H1 (cell line): Measurements from ENCODE around the gene NOD2. TPM values are rescaled to one million over a fixed set of nuclear protein-coding genes. Genes with fewer than 3 reads are reported as not detected.

Source experiments
- CTCF ChIA-PET: fragments of 300-600 bp; sonication (Branson Sonifier 250); formaldehyde crosslinking; loops from one replicate; lab custom pipeline; 2021; ENCODE audit not compliant: partially characterized antibody; lab: Charles Lee
- POLR2A ChIA-PET: fragments of 300-600 bp; sonication (Branson Sonifier 250); formaldehyde crosslinking; loops from one replicate; lab custom pipeline; 2021; ENCODE audit warnings: inconsistent platforms; ENCODE audit not compliant: partially characterized antibody; lab: Charles Lee
- DNase-seq, 2 experiments: peaks; one replicate each; pipeline versions ENCODE4 v3.0.0 to v3.0.0-alpha.2; 2010 to 2022; ENCODE audit warnings: low spot score in 2 of 2, low read depth in 1 of 2, mixed read lengths in 1 of 2
- FAIRE-seq: peaks from 2 replicates; lab custom pipeline; 2011; peaks lifted over from hg19 to GRCh38; lab: Jason Lieb, UNC
- H2AFZ ChIP-seq: 2 replicates; pipeline ENCODE4 v1.8.1; 2012; ENCODE audit warnings: low read length, inconsistent platforms
- H2AK5ac ChIP-seq: 2 replicates; pipeline ENCODE4 v1.6.1; 2013; ENCODE audit warnings: low read depth, low read length
- H2BK120ac ChIP-seq: replicated peaks from 2 replicates; pipeline ENCODE3; 2013; ENCODE audit warnings: low read depth, low read length, inconsistent platforms
- H2BK12ac ChIP-seq: 2 replicates; pipeline ENCODE4 v1.6.1; 2013; ENCODE audit warnings: low read depth, low read length
- H2BK15ac ChIP-seq: 2 replicates; pipeline ENCODE4 v1.6.1; 2013; ENCODE audit warnings: low read length
- H2BK20ac ChIP-seq: 2 replicates; pipeline ENCODE4 v1.6.1; 2013; ENCODE audit warnings: low read length
- H2BK5ac ChIP-seq: 2 replicates; pipeline ENCODE4 v1.6.1; 2013; ENCODE audit warnings: low read depth, low read length
- H3K14ac ChIP-seq: 2 replicates; pipeline ENCODE4 v1.6.1; 2013; ENCODE audit warnings: inconsistent platforms; ENCODE audit not compliant: insufficient read length
- H3K18ac ChIP-seq: 2 replicates; pipeline ENCODE4 v1.6.1; 2013; ENCODE audit warnings: low read length; ENCODE audit errors: extremely low read depth
- H3K23ac ChIP-seq: 2 replicates; pipeline ENCODE4 v1.6.1; 2013; ENCODE audit warnings: inconsistent platforms; ENCODE audit not compliant: insufficient read length
- H3K23me2 ChIP-seq: 2 replicates; pipeline ENCODE4 v1.6.1; 2013; ENCODE audit warnings: low read depth, low read length
- H3K27ac ChIP-seq: 2 replicates; pipeline ENCODE4 v1.6.1; 2011; ENCODE audit warnings: low read depth, low read length, inconsistent platforms
- H3K27me3 ChIP-seq, 4 experiments: replicated peaks in 1 of 4; 1 replicate in 1 of 4; 2 replicates in 3 of 4; pipeline versions ENCODE4 v1.6.1 to v1.8.1; 2011 to 2013; ENCODE audit warnings: low read length in 3 of 4, mild to moderate bottlenecking in 3 of 4, inconsistent platforms in 2 of 4, mixed read lengths in 2 of 4, moderate library complexity in 1 of 4; ENCODE audit not compliant: control insufficient read depth in 3 of 4, insufficient read depth in 3 of 4; ENCODE audit errors: extremely low read depth in 1 of 4
- H3K36me3 ChIP-seq, 4 experiments: 2 replicates each; pipeline versions ENCODE4 v1.6.1 to v1.8.1; 2011 to 2013; ENCODE audit warnings: mild to moderate bottlenecking in 4 of 4, low read length in 3 of 4, moderate library complexity in 2 of 4, control low read depth in 1 of 4, inconsistent platforms in 1 of 4; ENCODE audit not compliant: insufficient read depth in 4 of 4, control insufficient read depth in 2 of 4
- H3K4ac ChIP-seq: replicated peaks from 2 replicates; pipeline ENCODE3; 2013; ENCODE audit warnings: low read length, low read depth, mixed read lengths, inconsistent platforms; ENCODE audit not compliant: insufficient read length
- H3K4me1 ChIP-seq, 4 experiments: replicated peaks in 1 of 4; 1 replicate in 1 of 4; 2 replicates in 3 of 4; pipeline versions ENCODE4 v1.6.1 to v1.8.1; 2011 to 2013; ENCODE audit warnings: low read length in 3 of 4, inconsistent platforms in 2 of 4, mixed read lengths in 1 of 4; ENCODE audit not compliant: insufficient read depth in 4 of 4, control insufficient read depth in 3 of 4
- H3K4me2 ChIP-seq, 2 experiments: 2 replicates each; pipeline versions ENCODE4 v1.6.1 to v1.8.1; 2011 to 2013; ENCODE audit warnings: low read depth in 2 of 2, low read length in 2 of 2, control low read depth in 1 of 2, inconsistent platforms in 1 of 2, mild to moderate bottlenecking in 1 of 2; ENCODE audit not compliant: insufficient read depth in 1 of 2
- H3K4me3 ChIP-seq, 4 experiments: fragments of 200-600, 300-600 bp in 1 of 4; sonication (generic), shearing (Covaris generic), sonication (Bioruptor Twin) in 1 of 4; 2 replicates each; pipeline versions ENCODE4 v1.5.1 to v1.8.1; 2011 to 2016; ENCODE audit warnings: low read length in 4 of 4, low read depth in 3 of 4, control low read depth in 2 of 4, inconsistent platforms in 2 of 4, mild to moderate bottlenecking in 2 of 4, mixed read lengths in 1 of 4, moderate library complexity in 1 of 4; ENCODE audit not compliant: insufficient read depth in 2 of 4; ENCODE audit errors: extremely low read depth in 1 of 4
- H3K56ac ChIP-seq: replicated peaks from 2 replicates; pipeline ENCODE3; 2013; ENCODE audit warnings: low read depth, mild to moderate bottlenecking, mixed read lengths, low read length, inconsistent platforms; ENCODE audit not compliant: insufficient read length
- H3K79me1 ChIP-seq: 2 replicates; pipeline ENCODE4 v1.6.1; 2013; ENCODE audit warnings: low read depth, low read length, control low read depth
- H3K79me2 ChIP-seq, 2 experiments: 2 replicates each; pipeline versions ENCODE4 v1.6.1 to v1.8.1; 2012 to 2013; ENCODE audit warnings: low read length in 2 of 2, mild to moderate bottlenecking in 2 of 2, inconsistent platforms in 1 of 2; ENCODE audit not compliant: insufficient read depth in 2 of 2, control insufficient read depth in 1 of 2
- H3K9ac ChIP-seq, 4 experiments: replicated peaks in 1 of 4; 1 replicate in 1 of 4; 2 replicates in 3 of 4; pipeline versions ENCODE4 v1.6.1 to v1.8.1; 2011 to 2013; ENCODE audit warnings: low read depth in 3 of 4, low read length in 3 of 4, control low read depth in 2 of 4, mild to moderate bottlenecking in 2 of 4, moderate library complexity in 2 of 4, inconsistent platforms in 1 of 4; ENCODE audit errors: extremely low read depth in 1 of 4
- H3K9me3 ChIP-seq, 2 experiments: 2 replicates each; pipeline versions ENCODE4 v1.6.1 to v1.8.1; 2012 to 2013; ENCODE audit warnings: mild to moderate bottlenecking in 2 of 2, moderate library complexity in 2 of 2, control low read depth in 1 of 2, inconsistent platforms in 1 of 2, low read depth in 1 of 2, low read length in 1 of 2, mixed read lengths in 1 of 2; ENCODE audit not compliant: insufficient read depth in 2 of 2
- H4K20me1 ChIP-seq, 2 experiments: replicated peaks in 1 of 2; 2 replicates each; pipeline versions ENCODE3 to v1.8.1; 2011 to 2013; ENCODE audit warnings: inconsistent platforms in 2 of 2, low read length in 2 of 2, mild to moderate bottlenecking in 1 of 2; ENCODE audit not compliant: insufficient read depth in 2 of 2, control insufficient read depth in 1 of 2
- H4K5ac ChIP-seq: 2 replicates; pipeline ENCODE4 v1.6.1; 2013; ENCODE audit warnings: low read length, low read depth, mixed read lengths, inconsistent platforms; ENCODE audit not compliant: insufficient read length
- H4K8ac ChIP-seq: 2 replicates; pipeline ENCODE4 v1.8.0; 2013; ENCODE audit warnings: mild to moderate bottlenecking, moderate library complexity, low read length, inconsistent platforms; ENCODE audit not compliant: insufficient read depth; ENCODE audit errors: extremely low read depth
- H4K91ac ChIP-seq: replicated peaks from 2 replicates; pipeline ENCODE3; 2013; ENCODE audit warnings: low read length, mixed read lengths, inconsistent platforms; ENCODE audit not compliant: insufficient read length
- ATF3 ChIP-seq: IDR thresholded peaks from 2 replicates; pipeline ENCODE4 v1.6.1; 2011; ENCODE audit warnings: low read depth, mild to moderate bottlenecking, low read length; ENCODE audit not compliant: insufficient read depth
- CREB1 ChIP-seq: IDR thresholded peaks from 2 replicates; pipeline ENCODE4 v1.6.1; 2012; ENCODE audit warnings: inconsistent platforms
- CTCF ChIP-seq, 3 experiments: IDR thresholded peaks; 1 replicate in 2 of 3; 2 replicates in 1 of 3; pipeline versions ENCODE4 v1.5.1 to v1.6.1; 2011; ENCODE audit warnings: low read length in 3 of 3, mild to moderate bottlenecking in 3 of 3, inconsistent platforms in 2 of 3, low read depth in 1 of 3, moderate library complexity in 1 of 3; ENCODE audit not compliant: insufficient read depth in 1 of 3; ENCODE audit errors: control extremely low read depth in 1 of 3
- EZH2 ChIP-seq: fragments of 200-600 bp; sonication (generic); IDR thresholded peaks from 2 replicates; pipeline ENCODE4 v1.7.1; 2012; ENCODE audit warnings: low read depth, mild to moderate bottlenecking, moderate library complexity, low read length, inconsistent platforms; ENCODE audit not compliant: severe bottlenecking
- HDAC2 ChIP-seq, 2 experiments: fragments of 300-600 bp in 1 of 2; sonication (generic) in 1 of 2; IDR thresholded peaks; 2 replicates each; pipeline ENCODE4 v1.6.1; 2011 to 2012; ENCODE audit warnings: low read depth in 2 of 2, low read length in 2 of 2, mild to moderate bottlenecking in 2 of 2, moderate library complexity in 2 of 2, borderline replicate concordance in 1 of 2, inconsistent platforms in 1 of 2
- JUN ChIP-seq: IDR thresholded peaks from 2 replicates; pipeline ENCODE4 v1.6.1; 2011; ENCODE audit warnings: low read depth, mild to moderate bottlenecking, improper control_type of control experiment, low read length
- NANOG ChIP-seq: IDR thresholded peaks from 2 replicates; pipeline ENCODE4 v1.6.1; 2011; ENCODE audit warnings: low read length, low read depth, mild to moderate bottlenecking, inconsistent platforms; ENCODE audit not compliant: insufficient read depth, poor library complexity, severe bottlenecking
- POLR2AphosphoS5 ChIP-seq: IDR thresholded peaks from 2 replicates; pipeline ENCODE4 v1.6.1; 2011; ENCODE audit warnings: low read depth, low read length
- SUZ12 ChIP-seq: fragments of 200-600 bp; sonication (generic); IDR thresholded peaks from 2 replicates; pipeline ENCODE4 v1.6.1; 2012; ENCODE audit warnings: mild to moderate bottlenecking, inconsistent platforms, low read length, moderate library complexity, mixed read lengths
- TAF1 ChIP-seq: IDR thresholded peaks from 2 replicates; pipeline ENCODE4 v1.6.1; 2011; ENCODE audit warnings: mild to moderate bottlenecking, low read depth, low read length
- TEAD4 ChIP-seq: IDR thresholded peaks from 2 replicates; pipeline ENCODE4 v1.6.1; 2012; ENCODE audit warnings: low read depth, low read length, inconsistent platforms, mixed read lengths
- WGBS, 2 experiments: shearing (Covaris generic) in 1 of 2; methylation state at CpG; one replicate each; pipeline versions ENCODE4 v1.1.6 to v1.1.7; 2013 to 2015; ENCODE audit warnings: low lambda C conversion rate in 2 of 2, mixed read lengths in 2 of 2, inconsistent platforms in 1 of 2, low coverage in 1 of 2, missing lambda C conversion rate in 1 of 2; ENCODE audit not compliant: insufficient replicate concordance in 2 of 2, insufficient coverage in 1 of 2, insufficient read length in 1 of 2; ENCODE audit errors: extremely low coverage in 1 of 2, missing lambda C conversion rate in 1 of 2; 5-methylcytosine and 5-hydroxymethylcytosine counted together
- polyA plus RNA-seq, 7 experiments: library from polyadenylated mRNA; depleted of rRNA in 3 of 7; stranded (reverse) in 5 of 7; unstranded in 2 of 7; fragments of >200 nt in 5 of 7; fragments of 200-250 nt in 2 of 7; gene quantifications; 1 replicate in 5 of 7; 2 replicates in 1 of 7; 4 replicates in 1 of 7; pipeline versions ENCODE4 v1.2.1 to v1.2.3, GENCODE V29; 2011 to 2013; ENCODE audit warnings: missing spikeins in 2 of 7, mixed read lengths in 2 of 7
- total RNA-seq: library from RNA; stranded (reverse); fragmentation: NEBNext Ultra II Directional; extraction: Animal tissue kit (Norgen Biotek cat#: 25700); gene quantifications from 2 replicates; pipeline ENCODE4 v1.2.1, GENCODE V29; 2021

NOD2 gene
- total and polyA plus RNA-seq, 2 of the 8 experiments (the other 6 are each of a cell fraction or from before 2014, with no cell fraction given), result 0.37 to 0.42 TPM

GRCh38 chr16:50767197-50767596, 73.8 kb downstream of the NOD2 start:
- H3K14ac ChIP-seq, result no peak overlapping the region
- ChIA-PET CTCF (interaction anchor here (0.7 kb wide), 1 partner anchor 56 kb away, joined by 4 read pairs; no protein-coding TSS in a partner anchor), POLR2A (no interaction called here)
- no peak overlapping the region for H2BK15ac ChIP-seq
- H2AFZ ChIP-seq, result no peak overlapping the region
- no peak overlapping the region for H3K27ac ChIP-seq
- H2AK5ac ChIP-seq, result no peak overlapping the region
- no peak overlapping the region for H2BK20ac ChIP-seq
- no peak overlapping the region for H3K56ac ChIP-seq
- H3K18ac ChIP-seq, result no peak overlapping the region
- DNase-seq (no peak), FAIRE-seq (no peak)
- H2BK5ac ChIP-seq, result no peak overlapping the region
- H3K23me2 ChIP-seq, result no peaks in the 10 kb centered on the region
- H2BK12ac ChIP-seq, result no peak overlapping the region
- H3K27me3 ChIP-seq, result no peaks in the 10 kb centered on the region
- no peaks in the 10 kb centered on the region for H4K20me1 ChIP-seq
- H3K9ac ChIP-seq, result no peak overlapping the region
- H3K23ac ChIP-seq, result no peak overlapping the region
- no peak overlapping the region for H4K5ac ChIP-seq
- H4K91ac ChIP-seq, result no peak overlapping the region
- H4K8ac ChIP-seq, result no peak overlapping the region
- H3K79me2 ChIP-seq, result no peaks in the 10 kb centered on the region
- H3K4me1 ChIP-seq, result no peaks in the 10 kb centered on the region
- H3K79me1 ChIP-seq, result no peaks in the 10 kb centered on the region
- 73% methylated on average over 2 of the region's 2 CpGs; no CpG with 5 or more reads in 1 of the 2 experiments for WGBS, 2 experiments
- no peak overlapping the region for H3K4me3 ChIP-seq
- no peak overlapping the region for H3K4ac ChIP-seq
- H3K36me3 ChIP-seq, result no peaks in the 10 kb centered on the region; a peak in 1 of 8 replicates
- peaks cover 0 to 4% of the 10 kb centered on the region in 2 experiments; a peak in 2 of 4 replicates for H3K9me3 ChIP-seq
- H3K4me2 ChIP-seq, result no peak overlapping the region
- H2BK120ac ChIP-seq, result no peak overlapping the region
- TF ChIP-seq SUZ12 (no peak), ATF3 (no peak), POLR2AphosphoS5 (no peak), CREB1 (no peak), NANOG (no peak), TAF1 (no peak), CTCF (IDR thresholded peaks at IDR 0.05; ENCODE audit: control extremely low read depth in 1 of 3, insufficient read depth in 1 of 3, low read depth in 1 of 3, low read length in 3 of 3) (no peak), EZH2 (no peak), JUN (no peak), HDAC2 (IDR thresholded peaks at IDR 0.05; ENCODE audit: borderline replicate concordance in 1 of 2, low read depth in 2 of 2, low read length in 2 of 2) (no peak), TEAD4 (no peak)
